Fibroblast of villous mesenchyme (primary cell): ENCODE data around the gene GABRP. TPM values are rescaled to one million over a fixed set of nuclear protein-coding genes. Genes with fewer than 3 reads are reported as not detected.

Source experiments
- DNase-seq: peaks from one replicate; pipeline ENCODE4 v3.0.0-alpha.2; 2010; ENCODE audit warnings: low read depth
- H3K4me3 ChIP-seq: 2 replicates; pipeline ENCODE4 v1.5.1; 2011; ENCODE audit warnings: low read depth, mild to moderate bottlenecking, low read length
- CTCF ChIP-seq: IDR thresholded peaks from 2 replicates; pipeline ENCODE4 v1.5.1; 2012; ENCODE audit warnings: low read depth, mild to moderate bottlenecking, low read length; ENCODE audit not compliant: insufficient read depth
- total RNA-seq: library from RNA; depleted of rRNA; stranded (reverse); fragments of >200 nt; gene quantifications from 2 replicates; pipeline ENCODE4 v1.2.3, GENCODE V29; 2012

The GABRP gene
- total RNA-seq, 1 donor = not detected

- peak; percentile 74 for DNase-seq
- TF ChIP-seq CTCF = no peak
- no peak overlapping the region for H3K4me3 ChIP-seq
These were observed 80.1 kb downstream of the GABRP start for GRCh38 chr5:170863646-170864045.

Other genes starting within 250 kb of the GABRP start
- gene RANBP17, start 78.3 kb downstream of the GABRP start, total RNA-seq = 28.0 and 33.7 TPM in 2 replicates